ENCODE data around the gene BACH2. TPM values are rescaled to one million over a fixed set of nuclear protein-coding genes. Genes with fewer than 3 reads are reported as not detected.
"Not testable (repeated sequence)": the region's sequence is repeated elsewhere in the genome, so short reads cannot be mapped to it uniquely, and the experiment has no call there.

The BACH2 gene
- total and polyA plus RNA-seq, 4 donors, result 11.0 to 16.7 (median 12.9) TPM

DNA sequence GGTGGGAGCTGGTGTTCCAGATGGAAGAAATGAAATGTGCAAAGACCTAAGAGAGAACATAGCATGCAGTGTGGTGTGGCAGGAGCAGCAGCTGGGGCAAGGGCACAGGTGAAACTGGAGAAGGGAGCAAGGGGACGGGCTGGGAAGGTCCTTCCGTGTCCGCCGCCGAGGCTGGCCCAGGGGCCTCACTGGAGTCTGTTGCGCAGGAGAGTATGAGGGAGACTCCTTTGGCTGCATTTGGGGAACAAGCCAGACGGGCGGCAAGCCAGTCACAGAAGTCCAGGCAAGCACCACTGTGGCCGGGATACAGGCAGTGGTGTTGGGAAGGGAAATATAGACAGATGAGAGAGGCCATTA lies 324.6 kb downstream of the BACH2 start:
- no peak for DNase-seq (ENCODE audit: low read depth in 4 of 6, low spot score in 6 of 6)
- WGBS (ENCODE audit: insufficient coverage), result 94% methylated on average over 9 of the region's 9 CpGs
- H3K27ac ChIP-seq (ENCODE audit: low read depth, low read length), result no peak overlapping the region
- H3K27me3 ChIP-seq (ENCODE audit: control insufficient read depth, insufficient read depth, low read length), result no peaks in the 10 kb centered on the region
- H3K4me3 ChIP-seq (ENCODE audit: low read depth, low read length), result no peak overlapping the region
- no peaks in the 10 kb centered on the region for H3K9me3 ChIP-seq (ENCODE audit: control insufficient read depth, insufficient read depth, low read length)
- H3K36me3 ChIP-seq (ENCODE audit: control insufficient read depth, insufficient read depth, low read length), result peaks cover 2% of the 10 kb centered on the region
- no peaks in the 10 kb centered on the region for H3K4me1 ChIP-seq (ENCODE audit: control insufficient read depth, insufficient read depth, low read length)

DNA sequence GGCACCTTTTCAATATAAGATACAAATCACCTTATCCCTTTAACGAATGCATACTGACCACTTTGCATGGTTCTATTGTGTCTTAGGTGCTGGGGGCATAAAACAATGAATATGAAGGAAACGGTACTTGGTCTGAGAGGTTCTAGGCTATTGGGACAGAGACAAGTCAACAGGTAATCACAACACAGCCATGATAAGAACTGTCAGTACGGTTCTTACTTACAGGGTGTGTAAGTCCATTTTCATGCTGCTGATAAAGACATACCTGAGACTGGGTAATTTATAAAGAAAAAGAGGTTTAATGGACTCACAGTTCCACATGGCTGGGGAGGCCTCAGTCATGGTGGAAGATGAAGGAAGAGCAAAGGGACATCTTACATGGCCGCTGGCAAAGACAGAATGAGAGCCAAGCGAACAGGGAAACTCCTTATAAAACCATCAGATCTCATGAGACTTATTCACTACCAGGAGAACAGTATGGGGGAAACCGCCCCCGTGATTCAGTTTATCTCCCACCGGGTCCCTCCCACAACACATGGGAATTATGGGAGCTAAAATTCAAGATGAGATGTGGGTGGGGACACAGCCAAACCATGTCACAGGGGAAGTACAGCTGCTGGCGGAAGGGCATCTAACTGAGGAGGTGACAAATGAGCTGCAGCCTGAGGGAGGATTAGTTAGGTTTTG lies 325.2 kb downstream of the BACH2 start:
- WGBS (ENCODE audit: insufficient coverage), result 91% methylated on average over 2 of the region's 9 CpGs
- H3K4me1 ChIP-seq (ENCODE audit: control insufficient read depth, insufficient read depth, low read length); H3K4me3 ChIP-seq (ENCODE audit: low read depth, low read length); H3K36me3 ChIP-seq (ENCODE audit: control insufficient read depth, insufficient read depth, low read length); DNase-seq (ENCODE audit: low read depth in 4 of 6, low spot score in 6 of 6); H3K9me3 ChIP-seq (ENCODE audit: control insufficient read depth, insufficient read depth, low read length); H3K27me3 ChIP-seq (ENCODE audit: control insufficient read depth, insufficient read depth, low read length); H3K27ac ChIP-seq (ENCODE audit: low read depth, low read length): not testable (repeated sequence)

DNA sequence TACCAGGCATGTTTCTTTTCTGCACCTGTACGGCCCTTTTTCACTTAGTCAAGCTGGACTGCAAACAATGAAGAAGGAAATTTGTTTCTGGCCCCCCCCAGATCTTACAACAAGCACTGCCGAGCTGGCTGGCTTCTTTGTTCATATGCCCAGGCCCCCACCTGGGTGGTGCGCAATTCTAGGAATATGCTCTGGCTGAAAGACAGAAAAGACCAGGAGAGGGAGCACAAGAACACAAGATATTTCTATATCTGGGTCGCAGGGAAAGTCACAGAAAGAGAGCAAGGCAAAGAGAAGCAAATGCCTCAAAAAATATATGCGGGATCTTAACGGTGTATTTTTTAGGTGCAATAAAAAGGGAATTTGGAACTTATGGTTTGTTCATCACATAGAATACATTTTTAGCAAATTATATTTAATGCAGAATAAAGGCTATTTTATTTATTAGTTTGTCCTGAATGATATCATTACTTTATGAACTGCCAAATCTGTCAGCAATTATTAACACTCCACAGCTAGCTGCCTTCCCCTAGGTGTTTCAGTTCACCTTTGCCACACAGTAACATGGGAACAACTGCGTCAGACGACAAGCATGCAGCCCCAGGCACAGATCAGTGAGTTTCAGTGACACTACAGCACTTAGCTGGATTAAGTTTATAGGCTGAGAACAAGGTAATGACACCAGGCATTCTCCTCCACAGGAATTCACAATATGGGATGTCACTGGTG lies 325.9 kb downstream of the BACH2 start:
- no peaks in the 10 kb centered on the region for H3K27me3 ChIP-seq (ENCODE audit: control insufficient read depth, insufficient read depth, low read length)
- no peak overlapping the region for H3K4me3 ChIP-seq (ENCODE audit: low read depth, low read length)
- no CpG with 5 or more reads among the region's 8 CpGs for WGBS (ENCODE audit: insufficient coverage)
- no peaks in the 10 kb centered on the region for H3K9me3 ChIP-seq (ENCODE audit: control insufficient read depth, insufficient read depth, low read length)
- no peak overlapping the region for H3K27ac ChIP-seq (ENCODE audit: low read depth, low read length)
- peaks cover 2% of the 10 kb centered on the region for H3K36me3 ChIP-seq (ENCODE audit: control insufficient read depth, insufficient read depth, low read length)
- DNase-seq (ENCODE audit: low read depth in 4 of 6, low spot score in 6 of 6), result peak in 3 of 6 donors; percentile 64 to 96 (median 90)
- no peaks in the 10 kb centered on the region for H3K4me1 ChIP-seq (ENCODE audit: control insufficient read depth, insufficient read depth, low read length)

DNA sequence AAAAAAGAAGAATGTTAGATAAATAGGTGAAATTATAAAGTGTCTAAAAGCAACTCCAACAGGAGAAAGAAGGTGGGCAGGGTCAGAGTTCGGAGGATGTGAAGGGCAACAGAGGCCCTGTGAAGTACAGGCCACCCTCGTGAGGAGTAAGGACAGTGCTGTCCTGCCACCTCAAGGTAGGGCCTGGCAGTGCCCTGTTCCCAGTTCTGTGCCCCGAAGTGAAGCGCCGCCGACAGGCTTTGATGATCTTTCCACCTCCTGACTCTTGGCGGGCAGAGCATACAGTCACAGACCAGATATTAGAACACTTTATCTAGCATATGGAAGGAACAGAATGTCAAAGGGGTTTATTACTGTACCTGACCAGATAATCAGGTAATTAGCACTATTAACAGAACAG lies 326.6 kb downstream of the BACH2 start:
- 79% methylated on average over 2 of the region's 7 CpGs for WGBS (ENCODE audit: insufficient coverage)
- no peak for DNase-seq (ENCODE audit: low read depth in 4 of 6, low spot score in 6 of 6)
- no peak overlapping the region for H3K27ac ChIP-seq (ENCODE audit: low read depth, low read length)

DNA sequence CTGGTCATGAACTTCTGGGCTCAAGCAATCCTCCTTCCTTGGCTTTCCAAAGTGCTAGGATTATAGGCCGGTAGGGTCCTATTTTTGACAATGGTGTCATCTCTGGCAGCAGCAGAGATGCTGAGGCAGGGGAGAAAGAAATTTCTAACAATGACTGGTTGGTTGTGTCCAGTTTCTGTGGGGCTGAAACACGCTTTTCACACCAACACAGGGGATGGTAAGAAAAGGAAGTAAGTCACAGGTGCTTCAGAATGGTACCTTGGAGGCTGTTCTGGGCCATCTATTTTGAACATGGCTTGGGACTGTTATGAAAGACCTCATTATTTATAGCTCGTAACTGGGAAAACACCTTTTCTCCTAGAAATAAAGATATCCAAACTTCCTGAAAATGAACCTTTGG lies 329.7 kb downstream of the BACH2 start:
- DNase-seq (ENCODE audit: low read depth in 4 of 6, low spot score in 6 of 6), result no peak
- Histone ChIP-seq H3K9me3 (ENCODE audit: control insufficient read depth, insufficient read depth, low read length) (no peaks in the 10 kb centered on the region), H3K27ac (ENCODE audit: low read depth, low read length) (no peak overlapping the region), H3K4me1 (ENCODE audit: control insufficient read depth, insufficient read depth, low read length) (no peaks in the 10 kb centered on the region), H3K4me3 (ENCODE audit: low read depth, low read length) (no peak overlapping the region), H3K36me3 (ENCODE audit: control insufficient read depth, insufficient read depth, low read length) (peaks cover 2% of the 10 kb centered on the region), H3K27me3 (ENCODE audit: control insufficient read depth, insufficient read depth, low read length) (no peaks in the 10 kb centered on the region)
- 100% methylated on average over 1 of the region's 3 CpGs for WGBS (ENCODE audit: insufficient coverage)

More for the DNA sequence above, 326.6 kb downstream of the BACH2 start:
- H3K4me1 ChIP-seq (ENCODE audit: control insufficient read depth, insufficient read depth, low read length), result no peaks in the 10 kb centered on the region
- H3K9me3 ChIP-seq (ENCODE audit: control insufficient read depth, insufficient read depth, low read length), result no peaks in the 10 kb centered on the region
- H3K36me3 ChIP-seq (ENCODE audit: control insufficient read depth, insufficient read depth, low read length), result peaks cover 2% of the 10 kb centered on the region
- H3K4me3 ChIP-seq (ENCODE audit: low read depth, low read length), result no peak overlapping the region
- H3K27me3 ChIP-seq (ENCODE audit: control insufficient read depth, insufficient read depth, low read length), result no peaks in the 10 kb centered on the region

DNA sequence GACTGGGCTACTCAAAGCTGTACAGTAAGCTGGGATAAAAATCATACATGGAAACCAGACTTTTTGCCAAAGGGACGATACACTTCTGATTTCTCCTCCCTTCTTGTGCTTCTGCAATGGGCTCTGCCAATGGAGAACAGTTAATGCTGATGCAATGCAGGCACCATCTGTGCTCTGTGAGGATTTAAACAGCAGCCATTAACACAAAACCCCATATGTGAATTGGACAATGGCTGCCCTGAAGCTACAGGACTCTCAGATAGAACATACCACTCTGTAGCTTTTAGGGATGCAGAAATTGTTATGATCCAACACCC lies 330.5 kb downstream of the BACH2 start:
- peaks cover 2% of the 10 kb centered on the region for H3K36me3 ChIP-seq (ENCODE audit: control insufficient read depth, insufficient read depth, low read length)

DNA sequence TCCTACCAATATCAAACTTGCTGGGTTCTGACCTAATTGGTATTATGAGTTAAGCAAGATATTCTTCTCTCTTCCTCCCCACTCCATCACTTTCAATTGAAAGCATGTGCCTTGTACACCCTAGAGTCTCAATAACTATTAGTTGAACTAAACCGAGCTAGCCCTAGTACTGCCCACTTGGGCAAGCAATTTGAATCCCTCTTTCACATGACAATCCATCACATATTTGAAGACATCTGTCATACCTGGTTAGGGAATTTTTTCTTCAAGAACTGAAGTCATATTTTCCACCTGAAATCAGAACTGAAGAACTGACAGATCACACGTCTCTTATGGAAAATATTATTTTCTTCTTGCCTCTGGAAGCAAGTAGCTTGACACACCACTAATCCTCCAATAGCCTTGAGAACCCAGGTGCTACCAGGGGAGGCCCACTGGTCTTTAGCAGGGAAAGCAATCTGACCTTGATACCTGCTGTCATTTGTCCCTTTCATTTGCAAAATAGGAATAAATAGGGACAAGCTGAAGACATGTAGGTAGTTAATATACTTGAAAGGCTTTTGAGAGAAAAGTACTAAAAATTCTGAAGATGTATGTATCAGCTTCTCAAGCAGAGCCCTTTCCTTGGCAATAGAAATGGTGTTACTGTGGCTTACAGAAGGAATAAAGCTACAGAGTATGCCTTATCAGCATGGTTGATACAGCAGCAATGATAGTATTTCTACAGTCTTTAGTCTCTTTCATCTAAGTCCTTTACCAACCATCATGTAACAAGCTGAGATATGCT lies 331.0 kb downstream of the BACH2 start:
- no peak overlapping the region for H3K27ac ChIP-seq (ENCODE audit: low read depth, low read length)
- 100% methylated on average over 1 of the region's 2 CpGs for WGBS (ENCODE audit: insufficient coverage)
- H3K9me3 ChIP-seq (ENCODE audit: control insufficient read depth, insufficient read depth, low read length), result no peaks in the 10 kb centered on the region
- H3K4me3 ChIP-seq (ENCODE audit: low read depth, low read length), result no peak overlapping the region
- DNase-seq (ENCODE audit: low read depth in 4 of 6, low spot score in 6 of 6), result no peak
- no peaks in the 10 kb centered on the region for H3K27me3 ChIP-seq (ENCODE audit: control insufficient read depth, insufficient read depth, low read length)
- H3K36me3 ChIP-seq (ENCODE audit: control insufficient read depth, insufficient read depth, low read length), result peaks cover 2% of the 10 kb centered on the region
- no peaks in the 10 kb centered on the region for H3K4me1 ChIP-seq (ENCODE audit: control insufficient read depth, insufficient read depth, low read length)

More for the DNA sequence above, 330.5 kb downstream of the BACH2 start:
- no peaks in the 10 kb centered on the region for H3K27me3 ChIP-seq (ENCODE audit: control insufficient read depth, insufficient read depth, low read length)
- H3K4me1 ChIP-seq (ENCODE audit: control insufficient read depth, insufficient read depth, low read length), result no peaks in the 10 kb centered on the region
- peak in 2 of 6 donors; percentile 78 to 88 for DNase-seq (ENCODE audit: low read depth in 4 of 6, low spot score in 6 of 6)
- no peak overlapping the region for H3K27ac ChIP-seq (ENCODE audit: low read depth, low read length)
- no CpG with 5 or more reads among the region's 1 CpG for WGBS (ENCODE audit: insufficient coverage)
- no peaks in the 10 kb centered on the region for H3K9me3 ChIP-seq (ENCODE audit: control insufficient read depth, insufficient read depth, low read length)
- no peak overlapping the region for H3K4me3 ChIP-seq (ENCODE audit: low read depth, low read length)

DNA sequence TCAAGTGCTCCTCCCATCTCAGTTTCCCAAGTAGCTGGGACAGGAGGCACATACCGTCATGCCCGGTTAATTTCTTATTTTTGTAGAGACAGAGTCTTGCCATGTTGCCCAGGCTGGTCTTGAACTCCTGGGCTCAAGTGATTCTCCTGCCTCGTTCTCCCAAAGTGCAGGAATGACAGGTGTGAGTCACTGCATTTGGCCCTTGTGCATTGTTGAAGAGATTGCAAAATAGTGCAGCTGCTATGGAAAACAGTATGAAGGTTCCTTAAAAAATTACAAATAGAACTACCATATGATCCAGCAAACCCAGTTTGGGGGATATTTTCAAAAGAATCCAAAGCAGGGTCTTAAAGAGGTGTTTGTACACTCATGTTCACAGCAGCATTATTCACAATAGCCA lies 333.3 kb downstream of the BACH2 start:
- no peaks in the 10 kb centered on the region for H3K4me1 ChIP-seq (ENCODE audit: control insufficient read depth, insufficient read depth, low read length)
- no peaks in the 10 kb centered on the region for H3K27me3 ChIP-seq (ENCODE audit: control insufficient read depth, insufficient read depth, low read length)
- WGBS (ENCODE audit: insufficient coverage), result 88% methylated on average over 3 of the region's 3 CpGs
- no peak overlapping the region for H3K4me3 ChIP-seq (ENCODE audit: low read depth, low read length)
- no peaks in the 10 kb centered on the region for H3K36me3 ChIP-seq (ENCODE audit: control insufficient read depth, insufficient read depth, low read length)
- no peaks in the 10 kb centered on the region for H3K9me3 ChIP-seq (ENCODE audit: control insufficient read depth, insufficient read depth, low read length)
- DNase-seq (ENCODE audit: low read depth in 4 of 6, low spot score in 6 of 6), result no peak
- H3K27ac ChIP-seq (ENCODE audit: low read depth, low read length), result no peak overlapping the region

DNA sequence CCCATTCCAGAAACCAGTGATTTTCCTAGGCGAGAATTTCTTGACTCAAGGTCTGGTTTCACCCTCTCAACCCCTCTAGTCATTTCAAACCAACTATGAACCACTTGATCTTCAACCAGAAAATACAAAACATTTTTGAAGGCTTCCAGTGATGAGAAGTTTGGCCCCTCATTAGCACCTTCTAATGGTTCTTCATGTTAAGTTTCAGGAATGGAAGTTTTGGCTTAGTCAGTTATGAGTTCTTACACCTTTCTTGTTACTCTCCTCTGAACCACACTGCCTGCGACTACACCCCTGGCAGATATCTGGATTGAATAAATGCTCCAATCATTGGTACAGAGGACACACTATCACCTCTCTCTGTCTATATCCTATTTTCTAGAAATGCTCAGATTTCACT lies 335.2 kb downstream of the BACH2 start:
- Histone ChIP-seq H3K4me3 (ENCODE audit: low read depth, low read length) (no peak overlapping the region), H3K9me3 (ENCODE audit: control insufficient read depth, insufficient read depth, low read length) (no peaks in the 10 kb centered on the region), H3K36me3 (ENCODE audit: control insufficient read depth, insufficient read depth, low read length) (no peaks in the 10 kb centered on the region), H3K27ac (ENCODE audit: low read depth, low read length) (no peak overlapping the region), H3K4me1 (ENCODE audit: control insufficient read depth, insufficient read depth, low read length) (no peaks in the 10 kb centered on the region), H3K27me3 (ENCODE audit: control insufficient read depth, insufficient read depth, low read length) (no peaks in the 10 kb centered on the region)
- WGBS (ENCODE audit: insufficient coverage), result 100% methylated on average over 1 of the region's 2 CpGs
- DNase-seq (ENCODE audit: low read depth in 4 of 6, low spot score in 6 of 6), result no peak

Data from spinal cord (tissue), 10 donors.